AG09309 (cell line): Measurements from ENCODE around the gene ARPP19.

ENCODE experiments used
- DNase-seq: peaks from one replicate; pipeline ENCODE4 v3.0.0-alpha.2; 2010; ENCODE audit warnings: low read depth
- H3K4me3 ChIP-seq: 2 replicates; pipeline ENCODE4 v1.5.1; 2011; ENCODE audit warnings: mild to moderate bottlenecking, low read depth, low read length, moderate library complexity; ENCODE audit not compliant: control insufficient read depth
- TF ChIP-seq, protein P1 (sequence below): IDR thresholded peaks from 2 replicates; pipeline ENCODE4 v1.5.1; 2011; ENCODE audit warnings: mild to moderate bottlenecking, low read depth, low read length, inconsistent platforms; ENCODE audit not compliant: insufficient read depth, control insufficient read depth; ENCODE audit errors: missing control alignments

Gene ARPP19

GRCh38 chr15:52528564-52529340 is 40.1 kb downstream of the ARPP19 start, which contains the start of gene MYO5A:
Gene MYO5A, minus strand, starts transcription at chr15:52528880. Its CDS starts 74 bp downstream, at chr15:52528806.
- TF ChIP-seq, protein P1, sequence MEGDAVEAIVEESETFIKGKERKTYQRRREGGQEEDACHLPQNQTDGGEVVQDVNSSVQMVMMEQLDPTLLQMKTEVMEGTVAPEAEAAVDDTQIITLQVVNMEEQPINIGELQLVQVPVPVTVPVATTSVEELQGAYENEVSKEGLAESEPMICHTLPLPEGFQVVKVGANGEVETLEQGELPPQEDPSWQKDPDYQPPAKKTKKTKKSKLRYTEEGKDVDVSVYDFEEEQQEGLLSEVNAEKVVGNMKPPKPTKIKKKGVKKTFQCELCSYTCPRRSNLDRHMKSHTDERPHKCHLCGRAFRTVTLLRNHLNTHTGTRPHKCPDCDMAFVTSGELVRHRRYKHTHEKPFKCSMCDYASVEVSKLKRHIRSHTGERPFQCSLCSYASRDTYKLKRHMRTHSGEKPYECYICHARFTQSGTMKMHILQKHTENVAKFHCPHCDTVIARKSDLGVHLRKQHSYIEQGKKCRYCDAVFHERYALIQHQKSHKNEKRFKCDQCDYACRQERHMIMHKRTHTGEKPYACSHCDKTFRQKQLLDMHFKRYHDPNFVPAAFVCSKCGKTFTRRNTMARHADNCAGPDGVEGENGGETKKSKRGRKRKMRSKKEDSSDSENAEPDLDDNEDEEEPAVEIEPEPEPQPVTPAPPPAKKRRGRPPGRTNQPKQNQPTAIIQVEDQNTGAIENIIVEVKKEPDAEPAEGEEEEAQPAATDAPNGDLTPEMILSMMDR, result no peak
- DNase-seq, result peak; percentile 18
- peak within 1 kb of the TSS; percentile 78 for H3K4me3 ChIP-seq

GRCh38 chr15:52527911-52528563 is 40.8 kb downstream of the ARPP19 start:
- H3K4me3 ChIP-seq, result peak overlapping the region; percentile 78
- TF ChIP-seq, protein P1, result no peak
- no peak for DNase-seq

DNA sequence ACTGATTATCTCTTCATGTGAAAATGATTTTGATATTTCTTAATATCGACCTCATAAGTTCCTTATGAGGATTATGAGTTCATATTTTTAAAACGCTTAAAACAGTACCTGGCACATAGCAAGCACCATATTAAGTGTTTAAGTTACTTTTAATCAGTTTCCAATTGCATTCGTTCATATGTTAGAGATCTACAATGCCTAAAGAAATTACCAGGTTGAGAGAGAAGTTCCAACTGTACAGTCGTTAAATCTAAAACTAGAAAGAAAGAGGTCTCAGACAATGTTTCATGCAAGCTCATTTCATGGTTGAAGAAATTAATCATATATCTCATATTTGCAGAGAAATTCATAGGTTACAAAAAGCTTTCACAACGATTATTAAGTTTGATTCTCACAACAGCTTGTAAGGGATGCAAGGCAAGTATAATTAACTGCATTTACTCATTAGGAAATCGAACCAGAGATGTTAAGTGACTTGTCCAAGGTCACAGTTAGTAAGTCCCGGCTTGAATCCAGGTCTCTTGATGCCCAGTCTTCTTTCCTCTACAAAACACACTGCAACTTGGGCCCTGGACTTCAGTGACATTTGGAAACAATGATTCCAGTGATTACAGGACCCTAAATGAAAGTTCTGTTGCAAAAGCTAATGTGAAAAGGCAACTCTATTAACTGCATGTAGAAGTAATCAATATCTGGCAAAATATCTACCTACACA is 41.5 kb downstream of the ARPP19 start:
- no peak for DNase-seq
- TF ChIP-seq, protein P1, result no peak
- peak overlapping the region; percentile 78; the same call in 1 of the 2 replicates for H3K4me3 ChIP-seq

DNA sequence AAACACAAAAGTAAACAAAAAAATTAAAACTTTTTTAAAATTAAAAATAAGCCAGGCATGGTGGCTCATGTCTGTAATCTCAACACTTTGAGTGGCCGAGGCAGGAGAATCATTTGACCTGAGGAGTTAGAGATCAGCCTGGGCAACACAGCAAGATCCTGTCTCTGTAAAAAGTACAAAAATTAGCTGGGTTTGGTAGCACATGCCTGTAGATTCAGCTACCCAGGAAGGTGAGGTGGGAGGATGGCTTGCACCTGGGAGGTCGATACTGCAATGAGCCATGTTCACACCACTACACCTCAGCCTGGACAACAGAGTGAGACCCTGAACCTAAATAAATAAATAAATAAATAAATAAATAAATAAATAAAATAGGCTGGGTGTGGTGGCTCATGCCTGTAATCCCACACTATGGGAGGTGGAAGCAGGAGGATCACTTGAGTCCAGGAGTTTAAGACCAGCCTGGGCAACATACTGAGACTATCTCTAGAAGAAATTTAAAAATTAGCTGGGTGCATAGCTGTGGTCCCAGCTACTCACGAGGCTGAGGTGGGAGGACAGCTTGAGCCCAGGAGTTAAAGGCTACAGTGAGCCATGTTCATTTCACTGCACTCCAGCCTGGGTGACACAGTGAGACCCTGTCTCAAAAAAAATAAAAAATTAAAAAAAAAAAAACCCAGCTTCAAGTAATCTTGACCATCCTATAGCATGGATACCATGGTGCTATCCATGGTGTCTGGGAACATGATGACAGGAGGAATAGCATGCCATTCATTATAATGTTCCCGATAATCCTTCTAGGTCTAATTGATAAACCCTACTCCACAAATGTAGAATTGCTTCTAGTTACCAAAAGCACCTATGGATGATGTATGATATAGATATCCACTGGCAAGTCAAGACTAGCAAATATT is 44.4 kb downstream of the ARPP19 start:
- H3K4me3 ChIP-seq, result no peak overlapping the region
- TF ChIP-seq, protein P1, result no peak
- DNase-seq, result no peak

DNA sequence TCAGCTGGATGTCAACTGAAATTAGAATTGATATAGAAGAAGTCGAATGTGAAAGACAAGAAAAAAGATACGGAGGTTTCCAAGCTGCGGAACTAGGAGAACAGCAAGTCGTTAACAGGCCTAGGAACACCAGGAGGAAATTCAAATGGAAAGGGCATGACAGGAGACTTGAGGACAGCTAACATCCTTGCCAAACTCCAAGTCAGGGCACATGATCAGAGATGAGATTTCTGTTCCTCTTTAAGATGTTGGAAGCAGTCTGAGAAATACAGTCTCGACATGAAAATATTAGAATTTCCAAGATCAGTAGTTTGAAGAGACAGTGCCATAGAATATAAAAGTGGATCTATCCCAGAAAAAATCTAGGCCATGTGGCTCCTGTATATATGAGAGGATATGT is 45.2 kb downstream of the ARPP19 start:
- TF ChIP-seq, protein P1, result no peak
- no peak for DNase-seq
- no peak overlapping the region for H3K4me3 ChIP-seq

GRCh38 chr15:52523192-52523591 is 45.6 kb downstream of the ARPP19 start:
- H3K4me3 ChIP-seq, result no peak overlapping the region
- TF ChIP-seq, protein P1, result no peak
- DNase-seq, result peak; percentile 58
